ENCODE results near the gene HOXB3.
A peak's percentile ranks its signal among the peaks of the same experiment; 100 is the strongest.

HOXB3 gene

GRCh38 chr17:48625495-48626244 lies 35.6 kb upstream of the HOXB3 start:
- peak; percentile 75 for DNase-seq

GRCh38 chr17:48624544-48625494 lies 34.8 kb upstream of the HOXB3 start:
- peak; percentile 50 for DNase-seq

- no peak for DNase-seq
Observed at GRCh38 chr17:48624118-48624517, 34.1 kb upstream of the HOXB3 start.

- DNase-seq, result no peak
Observed at GRCh38 chr17:48623583-48623982, 33.5 kb upstream of the HOXB3 start.

- no peak for DNase-seq
Observed at GRCh38 chr17:48622857-48623256, 32.8 kb upstream of the HOXB3 start.

- DNase-seq, result no peak
Observed at GRCh38 chr17:48621410-48622392, 31.7 kb upstream of the HOXB3 start.

GRCh38 chr17:48620461-48621139 lies 30.6 kb upstream of the HOXB3 start:
- no peak for DNase-seq

- DNase-seq, result no peak
Observed at GRCh38 chr17:48619826-48620449, 29.9 kb upstream of the HOXB3 start.

- DNase-seq, result peak; percentile 82
Observed at GRCh38 chr17:48618256-48618896, 28.3 kb upstream of the HOXB3 start.

- no peak for DNase-seq
Observed at GRCh38 chr17:48617471-48618255, 27.6 kb upstream of the HOXB3 start.

- no peak for DNase-seq
Observed at GRCh38 chr17:48616717-48617470, 26.9 kb upstream of the HOXB3 start.

- no peak for DNase-seq
Observed at GRCh38 chr17:48615963-48616716, 26.1 kb upstream of the HOXB3 start.

- no peak for DNase-seq
Observed at GRCh38 chr17:48615047-48615962, 25.3 kb upstream of the HOXB3 start, which contains the start of gene HOXB8. HOXB8 (minus strand) TSS chr17:48615292; CDS start chr17:48614704, 588 bp downstream.

- DNase-seq, result no peak
Observed at GRCh38 chr17:48613862-48614694, 24.0 kb upstream of the HOXB3 start.

- peak; percentile 49 for DNase-seq
Observed at GRCh38 chr17:48612854-48613691, 23.0 kb upstream of the HOXB3 start.
